Measurements from ENCODE around the gene STOM.

Gene STOM

GRCh38 chr9:121322037-121322736, 47.9 kb downstream of the STOM start:
- DNase-seq (ENCODE audit: low spot score): peak; percentile 68

- no peak for DNase-seq (ENCODE audit: low spot score)
These were observed 49.0 kb downstream of the STOM start for GRCh38 chr9:121321016-121321503.

GRCh38 chr9:121319383-121319780, 50.7 kb downstream of the STOM start:
- no peak for DNase-seq (ENCODE audit: low spot score)

GRCh38 chr9:121318631-121319382, 51.2 kb downstream of the STOM start:
- DNase-seq (ENCODE audit: low spot score): no peak

- DNase-seq (ENCODE audit: low spot score): no peak
These were observed 52.1 kb downstream of the STOM start for GRCh38 chr9:121317737-121318630.

GRCh38 chr9:121316852-121317373, 53.1 kb downstream of the STOM start:
- no peak for DNase-seq (ENCODE audit: low spot score)

GRCh38 chr9:121316378-121316777, 53.7 kb downstream of the STOM start:
- DNase-seq (ENCODE audit: low spot score): no peak

GRCh38 chr9:121313458-121314152, 56.4 kb downstream of the STOM start:
- no peak for DNase-seq (ENCODE audit: low spot score)

GRCh38 chr9:121312169-121312568, 57.9 kb downstream of the STOM start:
- DNase-seq (ENCODE audit: low spot score): no peak

- DNase-seq (ENCODE audit: low spot score): no peak
These were observed 59.5 kb downstream of the STOM start for GRCh38 chr9:121310571-121310970.

GRCh38 chr9:121309833-121310425, 60.1 kb downstream of the STOM start:
- DNase-seq (ENCODE audit: low spot score): no peak

GRCh38 chr9:121309171-121309570, 60.9 kb downstream of the STOM start:
- DNase-seq (ENCODE audit: low spot score): no peak

GRCh38 chr9:121308765-121309164, 61.3 kb downstream of the STOM start:
- DNase-seq (ENCODE audit: low spot score): no peak

- DNase-seq (ENCODE audit: low spot score): no peak
These were observed 62.1 kb downstream of the STOM start for GRCh38 chr9:121307976-121308375.

- peak; percentile 41 for DNase-seq (ENCODE audit: low spot score)
These were observed 64.6 kb downstream of the STOM start for GRCh38 chr9:121305269-121305994.

GRCh38 chr9:121304707-121305106, 65.3 kb downstream of the STOM start:
- DNase-seq (ENCODE audit: low spot score): no peak

GRCh38 chr9:121303456-121304451, 66.3 kb downstream of the STOM start:
- DNase-seq (ENCODE audit: low spot score): no peak

GRCh38 chr9:121302786-121303185, 67.3 kb downstream of the STOM start:
- DNase-seq (ENCODE audit: low spot score): no peak

GRCh38 chr9:121302341-121302740, 67.7 kb downstream of the STOM start:
- no peak for DNase-seq (ENCODE audit: low spot score)
